GM18519 (cell line): ENCODE results near the gene BSG.

Experiments
- ATAC-seq: cut with Tn5 transposase; IDR thresholded peaks from one replicate; pipeline ENCODE4 v1.9.1; 2021; ENCODE audit warnings: mild to moderate bottlenecking, moderate library complexity; ENCODE audit not compliant: unreplicated experiment, low FRiP score

Gene BSG

DNA sequence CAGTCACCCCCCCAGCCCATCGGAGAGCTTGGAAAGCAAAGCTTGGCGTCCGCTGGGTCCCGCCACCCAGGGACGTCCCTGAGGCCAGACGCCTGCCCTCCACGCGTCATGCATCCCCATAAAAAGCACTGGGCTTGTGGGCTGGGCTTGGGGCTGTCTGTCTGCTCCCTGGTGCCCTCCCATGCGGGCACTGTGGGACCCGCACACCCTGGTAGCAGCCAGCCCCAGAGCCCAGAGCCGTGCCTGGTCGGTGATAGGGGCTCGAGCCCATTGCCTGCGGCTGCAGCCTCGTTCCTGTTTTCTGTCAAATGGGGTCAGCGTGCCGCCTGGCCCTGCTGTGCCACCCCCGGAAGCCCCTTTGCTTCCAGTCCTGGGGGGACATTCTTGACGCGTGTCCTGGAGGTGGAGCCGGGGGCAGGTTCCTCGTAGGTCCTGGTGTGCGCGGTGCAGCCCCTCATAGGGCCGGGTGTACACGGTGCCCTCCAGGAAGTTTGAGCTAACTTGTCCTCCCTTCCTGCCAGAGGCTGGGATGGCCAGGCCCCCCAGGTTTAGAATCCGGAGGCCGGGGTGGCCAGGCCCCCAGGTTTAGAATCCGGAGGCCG is 32.9 kb upstream of the BSG start:
- no peak for ATAC-seq

DNA sequence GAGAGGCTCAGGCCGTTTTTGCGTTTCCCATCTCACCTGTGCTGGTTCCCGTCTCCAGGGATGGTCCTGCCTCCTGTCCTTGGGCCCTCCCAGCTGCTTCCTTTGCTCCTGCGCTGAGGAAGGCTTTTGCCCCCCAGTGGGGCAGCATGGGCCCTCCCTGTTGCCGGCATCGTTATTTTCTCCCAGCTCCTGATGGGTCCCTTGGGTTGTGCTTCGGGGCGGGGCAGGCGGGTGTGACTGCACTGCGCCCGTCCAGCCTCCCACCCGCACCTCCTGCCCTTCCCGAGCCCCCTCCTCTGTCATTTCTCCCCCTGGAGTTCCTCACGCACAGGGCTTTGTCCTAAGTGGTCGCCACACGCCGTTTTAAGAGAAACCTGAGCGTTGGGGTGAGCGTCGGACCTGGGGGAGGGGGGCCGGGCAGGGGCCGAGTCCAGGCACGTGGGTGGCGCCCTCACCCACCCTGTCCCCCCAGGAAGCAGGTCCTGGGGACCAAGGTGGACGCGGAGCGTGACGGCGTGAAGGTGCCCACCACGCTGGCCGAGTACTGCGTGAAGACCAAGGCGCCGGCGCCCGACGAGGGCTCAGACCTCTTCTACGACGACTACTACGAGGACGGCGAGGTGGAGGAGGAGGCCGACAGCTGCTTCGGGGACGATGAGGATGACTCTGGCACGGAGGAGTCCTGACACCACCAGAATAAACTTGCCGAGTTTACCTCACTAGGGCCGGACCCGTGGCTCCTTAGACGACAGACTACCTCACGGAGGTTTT is 31.3 kb upstream of the BSG start:
- no peak for ATAC-seq

DNA sequence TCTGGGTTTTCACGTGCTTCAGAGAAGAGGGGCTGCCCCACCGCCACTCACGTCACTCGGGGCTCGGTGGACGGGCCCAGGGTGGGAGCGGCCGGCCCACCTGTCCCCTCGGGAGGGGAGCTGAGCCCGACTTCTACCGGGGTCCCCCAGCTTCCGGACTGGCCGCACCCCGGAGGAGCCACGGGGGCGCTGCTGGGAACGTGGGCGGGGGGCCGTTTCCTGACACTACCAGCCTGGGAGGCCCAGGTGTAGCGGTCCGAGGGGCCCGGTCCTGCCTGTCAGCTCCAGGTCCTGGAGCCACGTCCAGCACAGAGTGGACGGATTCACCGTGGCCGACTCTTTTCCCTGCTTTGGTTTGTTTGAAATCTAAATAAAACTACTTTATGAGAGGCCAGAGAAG is 30.7 kb upstream of the BSG start:
- no peak for ATAC-seq

DNA sequence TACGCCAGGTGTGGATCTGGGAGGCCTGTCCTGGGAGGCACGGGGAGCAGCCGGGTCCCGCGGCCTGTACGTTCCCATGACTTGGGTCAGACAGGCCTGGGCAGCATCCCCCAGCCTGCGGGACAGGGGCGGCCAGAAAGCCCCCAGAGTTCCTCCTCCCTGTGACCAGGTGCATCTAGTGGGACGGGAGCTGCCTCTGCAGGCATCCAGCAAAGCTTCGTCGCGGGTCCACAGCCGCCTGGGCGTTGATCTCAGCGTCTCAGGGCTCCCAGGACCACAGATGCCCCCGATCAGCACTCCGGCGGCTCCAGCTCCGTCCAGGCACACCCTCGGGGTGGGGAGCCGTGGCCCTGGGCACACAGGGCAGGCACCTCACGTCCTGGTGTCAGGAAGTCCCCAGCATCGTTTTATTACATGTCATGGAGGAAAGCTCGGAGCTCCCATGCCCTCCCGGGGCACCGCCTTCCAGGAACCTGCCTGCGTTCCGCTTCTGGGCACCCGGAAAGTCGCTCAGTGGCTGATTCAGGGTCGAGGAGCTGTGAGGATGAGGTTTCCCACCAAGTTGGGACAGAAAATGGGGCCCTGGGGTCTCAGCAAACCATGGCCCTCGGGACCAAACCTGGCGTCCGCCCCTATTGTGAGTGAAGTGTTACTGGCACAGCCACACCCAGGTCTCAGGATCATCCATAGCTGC is 30.1 kb upstream of the BSG start:
- no peak for ATAC-seq

DNA sequence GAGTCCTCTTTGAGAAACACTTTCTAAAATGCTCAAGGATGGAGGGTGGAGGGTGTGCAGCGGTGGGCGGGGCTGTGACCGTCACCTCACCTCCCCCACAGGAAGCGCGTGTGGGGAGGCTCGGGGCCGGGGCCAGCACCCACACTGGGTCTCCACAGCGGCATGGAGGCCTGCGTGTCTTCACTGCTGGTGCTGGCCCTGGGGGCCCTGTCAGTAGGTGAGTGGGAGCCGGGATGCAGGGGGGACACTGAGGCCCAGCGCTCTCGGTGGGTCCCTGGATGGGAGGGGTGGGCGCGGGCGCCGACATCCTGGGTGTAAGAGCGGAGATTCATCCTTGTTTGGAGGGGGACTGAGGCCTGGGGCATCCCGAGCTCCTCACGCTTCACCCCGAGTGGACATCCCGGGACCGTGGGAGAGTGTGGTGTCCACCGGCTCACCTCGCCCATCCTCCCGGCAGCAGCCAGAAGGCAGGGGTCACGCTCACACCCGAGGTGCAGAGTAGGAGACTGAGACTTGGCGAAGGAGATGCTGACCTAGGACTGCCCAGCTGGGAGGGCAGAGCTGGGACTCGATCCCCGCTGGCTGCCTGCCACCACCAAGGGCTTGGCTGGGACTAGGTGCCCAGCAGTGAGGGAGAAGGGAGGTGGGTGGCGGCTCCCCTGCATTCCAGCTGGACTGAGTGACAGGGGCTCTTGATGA is 28.3 kb upstream of the BSG start, which contains the start of gene GZMM:
Gene GZMM, plus strand, starts transcription at position 144 of the 699 bp plus-strand sequence. Its CDS starts 19 bp downstream, at position 163.
- no peak for ATAC-seq

DNA sequence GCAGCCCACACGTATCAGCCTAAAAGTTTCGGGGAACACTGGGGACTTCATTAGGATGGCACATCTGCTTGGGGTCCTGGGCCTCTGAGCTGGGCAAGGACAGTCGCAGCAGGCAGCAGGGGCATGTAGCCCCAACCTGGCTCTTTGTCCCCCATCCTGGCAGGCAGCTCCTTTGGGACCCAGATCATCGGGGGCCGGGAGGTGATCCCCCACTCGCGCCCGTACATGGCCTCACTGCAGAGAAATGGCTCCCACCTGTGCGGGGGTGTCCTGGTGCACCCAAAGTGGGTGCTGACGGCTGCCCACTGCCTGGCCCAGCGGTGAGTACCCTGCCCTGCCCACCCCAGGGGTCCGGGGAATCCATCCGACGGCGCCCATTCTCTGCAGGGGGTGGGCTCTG is 25.3 kb upstream of the BSG start:
- no peak for ATAC-seq

DNA sequence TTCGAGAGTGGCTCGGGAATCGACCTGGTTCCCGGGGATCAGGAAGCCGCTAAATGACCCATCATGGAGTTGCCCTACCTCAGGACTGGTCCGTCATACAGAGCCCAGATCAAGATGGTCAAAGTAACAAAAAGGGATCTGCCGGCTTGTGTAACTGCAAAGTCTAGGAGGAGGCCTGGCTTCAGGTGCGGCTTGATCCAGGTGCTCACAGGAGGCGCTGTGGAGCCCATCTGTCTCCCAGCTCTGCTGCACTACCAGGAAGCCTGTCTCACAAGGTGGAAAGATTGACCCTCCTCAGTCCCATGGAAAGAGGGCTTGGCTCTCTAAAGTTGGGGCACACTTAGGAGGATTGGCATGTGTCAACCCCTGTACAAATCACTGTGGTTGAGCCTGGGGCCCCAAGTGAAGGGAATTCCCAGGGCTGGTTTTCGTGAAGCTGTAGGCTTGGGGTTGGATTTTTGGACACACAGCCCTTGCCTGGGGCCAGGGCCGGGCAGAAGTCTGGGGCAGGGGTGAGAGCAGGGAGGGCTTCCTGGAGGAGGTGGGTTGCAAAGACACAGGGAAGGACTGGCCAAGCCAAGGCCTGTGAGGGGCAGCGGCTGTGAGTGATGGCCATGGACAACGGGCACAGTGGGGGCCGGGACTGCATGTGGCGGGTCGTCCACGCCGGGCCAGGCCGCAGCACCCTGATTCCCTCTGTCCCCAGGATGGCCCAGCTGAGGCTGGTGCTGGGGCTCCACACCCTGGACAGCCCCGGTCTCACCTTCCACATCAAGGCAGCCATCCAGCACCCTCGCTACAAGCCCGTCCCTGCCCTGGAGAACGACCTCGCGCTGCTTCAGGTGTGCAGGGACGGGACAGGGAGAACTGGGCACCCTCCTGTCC is 24.3 kb upstream of the BSG start:
- no peak for ATAC-seq

DNA sequence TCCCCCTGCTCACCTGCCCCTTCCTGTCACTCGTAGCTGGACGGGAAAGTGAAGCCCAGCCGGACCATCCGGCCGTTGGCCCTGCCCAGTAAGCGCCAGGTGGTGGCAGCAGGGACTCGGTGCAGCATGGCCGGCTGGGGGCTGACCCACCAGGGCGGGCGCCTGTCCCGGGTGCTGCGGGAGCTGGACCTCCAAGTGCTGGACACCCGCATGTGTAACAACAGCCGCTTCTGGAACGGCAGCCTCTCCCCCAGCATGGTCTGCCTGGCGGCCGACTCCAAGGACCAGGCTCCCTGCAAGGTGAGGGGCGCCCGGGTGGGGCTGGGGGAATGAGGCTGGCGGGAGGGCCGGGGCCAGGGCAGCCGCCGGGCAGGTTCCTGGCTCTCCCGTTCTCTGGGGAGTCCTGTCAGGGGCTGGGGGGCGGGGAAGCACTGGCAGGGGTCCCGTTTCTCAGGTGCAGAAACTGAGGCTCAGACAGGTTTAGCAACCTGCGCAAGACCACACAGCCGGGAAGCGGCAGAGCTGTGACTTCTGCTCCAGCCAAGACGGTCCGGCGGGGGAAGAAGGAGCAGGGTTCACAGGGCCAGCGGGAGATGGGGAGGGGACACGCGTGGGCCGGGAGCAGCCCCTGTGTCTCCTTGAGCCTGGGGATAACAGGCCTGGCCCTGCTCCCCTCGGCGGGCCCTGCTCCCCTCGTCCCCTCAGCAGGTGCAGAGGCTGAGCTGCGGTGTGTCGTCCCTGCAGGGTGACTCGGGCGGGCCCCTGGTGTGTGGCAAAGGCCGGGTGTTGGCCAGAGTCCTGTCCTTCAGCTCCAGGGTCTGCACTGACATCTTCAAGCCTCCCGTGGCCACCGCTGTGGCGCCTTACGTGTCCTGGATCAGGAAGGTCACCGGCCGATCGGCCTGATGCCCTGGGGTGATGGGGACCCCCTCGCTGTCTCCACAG is 23.2 kb upstream of the BSG start:
- ATAC-seq: no peak

DNA sequence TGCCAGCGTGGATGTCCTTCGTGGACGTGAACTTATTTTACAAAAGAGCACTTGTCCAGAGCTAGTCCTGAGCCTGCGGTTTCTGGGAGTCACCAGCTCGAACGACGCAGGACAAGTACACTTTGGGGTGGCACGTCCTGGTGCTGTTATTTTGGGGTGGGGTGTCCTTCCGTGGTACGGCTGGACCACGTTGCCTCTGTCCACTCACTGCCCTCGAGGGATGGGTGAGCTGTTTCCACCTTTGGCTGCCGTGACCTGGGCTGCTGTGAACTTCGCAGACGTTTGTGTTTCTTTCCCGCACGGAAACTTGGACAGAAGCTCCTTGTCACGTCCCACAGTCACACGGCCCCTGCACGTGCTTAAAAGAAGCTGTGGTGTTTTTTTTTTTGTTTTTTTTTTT is 17.6 kb upstream of the BSG start:
- no peak for ATAC-seq

DNA sequence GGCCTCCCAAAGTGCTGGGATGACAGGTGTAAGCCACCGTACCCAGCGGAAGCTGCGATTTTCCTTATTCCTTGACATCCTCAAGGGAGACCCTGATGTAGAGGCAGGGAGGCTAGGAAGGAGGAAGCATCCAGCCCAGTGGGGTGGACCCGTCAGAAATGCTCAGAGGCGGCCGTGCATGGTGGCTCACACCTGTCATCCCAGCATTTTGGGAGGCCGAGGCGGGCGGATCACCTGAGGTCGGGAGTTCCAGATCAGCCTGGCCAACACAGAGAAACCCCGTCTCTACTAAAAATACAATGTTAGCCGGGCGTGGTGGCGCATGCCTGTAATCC is 17.0 kb upstream of the BSG start:
- ATAC-seq: no peak

DNA sequence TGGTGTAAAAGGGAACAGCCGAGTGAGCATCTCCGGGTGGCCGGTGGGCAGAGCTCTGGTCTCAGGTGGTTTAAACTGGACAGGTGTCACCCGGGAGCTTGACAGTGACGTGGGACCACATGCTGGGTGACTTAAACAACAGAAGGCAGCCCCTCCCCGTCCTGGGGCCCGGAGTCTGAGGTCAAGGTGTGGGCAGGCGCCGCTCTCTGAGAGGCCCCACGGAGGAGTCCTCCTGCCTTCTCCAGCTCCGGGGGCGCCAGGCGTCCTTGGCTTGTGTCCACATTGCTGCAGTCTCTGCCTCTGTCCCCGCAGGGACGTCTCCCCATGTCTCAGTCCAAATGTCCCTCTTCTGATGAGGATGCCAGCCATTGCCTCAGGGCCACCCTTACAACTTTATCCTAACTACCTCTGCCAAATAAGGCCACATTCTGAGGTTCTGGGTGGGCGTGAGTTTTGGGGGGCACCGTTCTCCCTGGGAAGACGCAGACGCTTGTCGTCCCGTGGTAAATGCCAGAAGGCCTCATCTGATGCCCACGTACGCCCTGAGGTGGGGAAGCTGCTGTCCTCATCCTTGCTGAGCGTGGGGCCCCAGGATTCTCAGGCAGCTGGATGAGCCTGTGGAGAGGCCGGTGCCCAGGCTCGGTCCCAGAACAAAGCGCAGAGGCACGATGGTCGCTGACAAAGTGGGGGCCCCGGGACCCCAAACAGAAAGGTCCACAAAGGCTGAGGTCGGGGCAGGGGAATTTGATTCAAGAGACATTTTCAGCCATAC is 15.6 kb upstream of the BSG start:
- ATAC-seq: no peak

DNA sequence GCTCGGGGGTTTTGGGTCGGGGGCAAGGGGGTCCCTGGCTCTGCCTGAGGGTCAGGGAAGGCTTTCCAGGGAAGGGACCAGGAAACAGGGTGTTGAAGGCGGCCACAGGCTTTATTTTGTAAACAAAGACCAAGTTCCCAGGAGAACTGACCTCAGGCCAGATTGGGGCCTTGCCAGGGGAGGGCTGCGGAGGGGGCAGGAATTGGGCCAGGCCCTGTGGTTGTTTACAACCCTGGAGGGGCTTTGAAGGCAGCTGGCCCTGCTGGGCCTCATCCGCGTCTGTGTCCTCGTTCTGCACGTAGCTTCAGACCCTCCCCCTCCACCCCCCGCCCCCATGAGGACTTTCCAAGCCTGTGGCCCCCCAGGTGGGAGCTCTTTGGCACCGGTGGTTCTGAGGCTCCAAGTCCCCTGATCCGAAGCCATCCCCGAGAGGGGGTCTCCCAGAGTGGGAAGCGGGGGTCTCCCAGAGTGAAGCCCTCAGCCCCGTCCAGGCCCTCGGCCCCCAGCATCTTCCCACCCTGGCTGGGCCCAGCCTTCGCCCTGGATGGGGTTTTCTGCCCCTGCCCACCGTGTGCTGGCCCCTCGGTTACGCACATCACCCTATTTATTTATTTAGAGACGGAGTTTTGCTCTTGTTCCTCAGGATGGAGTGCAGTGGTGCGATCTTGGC is 13.5 kb upstream of the BSG start:
- no peak for ATAC-seq

DNA sequence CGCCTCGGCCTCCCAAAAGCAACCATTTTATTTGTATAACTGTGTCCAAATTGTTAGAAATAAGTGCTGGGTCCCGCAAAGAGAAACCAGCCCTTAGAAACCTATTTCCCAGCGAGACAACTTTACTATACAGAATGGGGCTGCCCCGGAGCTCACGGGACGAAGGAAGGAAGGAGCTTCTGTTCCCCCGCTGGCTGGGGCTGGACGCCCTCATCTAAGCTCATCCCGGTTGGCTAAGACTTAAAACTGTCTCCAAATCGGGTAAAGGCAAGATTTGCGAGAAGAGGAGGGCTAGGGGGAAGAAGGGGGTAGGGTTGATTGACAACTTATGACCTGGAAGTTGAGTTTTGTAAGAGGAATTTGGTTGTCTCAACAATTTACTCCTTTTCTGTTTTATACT is 12.3 kb upstream of the BSG start:
- no peak for ATAC-seq

DNA sequence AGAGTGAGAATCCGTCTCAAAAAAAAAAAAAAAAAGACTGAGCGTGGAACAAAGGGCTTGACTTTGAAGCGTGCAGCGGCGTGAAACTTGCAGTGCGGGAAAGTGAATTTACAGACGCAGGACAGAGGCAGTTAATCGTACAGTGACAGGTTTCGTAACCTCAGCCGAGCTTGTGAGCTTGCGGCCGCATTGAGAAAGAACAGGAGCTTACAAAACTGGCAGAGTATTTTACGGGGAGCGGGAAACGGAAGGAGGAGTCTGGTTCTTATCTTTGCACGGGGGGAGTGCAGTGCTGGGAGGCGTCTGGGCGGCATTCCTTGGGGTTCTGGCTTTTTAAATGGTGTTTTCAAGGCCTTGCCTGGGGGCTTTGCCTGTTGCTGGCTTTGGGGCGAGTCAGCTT is 6.0 kb upstream of the BSG start:
- no peak for ATAC-seq

DNA sequence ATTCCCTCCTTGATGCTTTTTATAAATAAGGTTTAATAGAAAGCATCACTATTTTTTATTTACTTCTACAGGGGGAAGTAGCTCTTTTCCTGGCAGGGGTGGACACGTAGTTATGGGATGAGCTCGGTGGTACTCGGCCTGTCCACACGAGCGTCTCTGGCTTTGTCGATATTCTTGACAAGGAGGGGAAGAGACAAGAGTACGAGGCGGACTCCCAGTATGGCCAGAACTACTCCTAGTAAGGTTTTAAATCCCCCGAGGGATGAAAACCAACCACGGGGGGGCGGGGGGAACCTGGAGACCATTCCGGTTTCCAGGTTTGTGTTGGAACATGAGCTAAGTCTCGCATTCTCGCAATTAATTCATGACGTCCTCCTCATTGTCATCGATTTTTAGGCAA is 5.6 kb upstream of the BSG start:
- no peak for ATAC-seq

DNA sequence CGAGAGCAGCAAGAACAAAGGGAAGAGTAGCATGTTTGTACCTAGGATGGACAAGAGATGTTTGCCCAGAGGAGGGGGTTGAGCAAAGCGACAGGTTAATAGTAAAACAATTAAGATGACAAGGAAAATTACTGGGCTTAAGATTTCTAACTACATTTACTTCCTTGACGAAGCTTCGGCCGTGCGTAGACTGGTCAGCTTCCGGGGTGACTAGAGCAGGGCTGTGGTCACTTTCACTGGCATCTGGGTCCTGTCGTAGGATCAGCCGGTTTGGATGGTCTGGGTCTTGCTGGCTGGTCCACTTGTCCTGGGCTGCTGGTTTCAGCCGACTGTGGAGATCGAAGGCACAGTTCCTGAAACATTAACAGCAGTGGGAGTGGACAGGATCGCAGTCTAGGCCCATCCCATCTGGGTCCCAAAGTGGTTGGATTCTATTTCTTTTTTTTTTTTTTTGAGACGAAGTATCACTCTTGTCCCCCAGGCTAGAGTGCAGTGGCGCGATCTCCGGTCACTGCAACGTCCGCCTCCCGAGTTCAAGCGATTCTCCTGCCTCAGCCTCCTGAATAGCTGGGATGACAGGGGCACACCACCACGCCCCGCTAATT is 5.0 kb upstream of the BSG start:
- ATAC-seq: no peak

DNA sequence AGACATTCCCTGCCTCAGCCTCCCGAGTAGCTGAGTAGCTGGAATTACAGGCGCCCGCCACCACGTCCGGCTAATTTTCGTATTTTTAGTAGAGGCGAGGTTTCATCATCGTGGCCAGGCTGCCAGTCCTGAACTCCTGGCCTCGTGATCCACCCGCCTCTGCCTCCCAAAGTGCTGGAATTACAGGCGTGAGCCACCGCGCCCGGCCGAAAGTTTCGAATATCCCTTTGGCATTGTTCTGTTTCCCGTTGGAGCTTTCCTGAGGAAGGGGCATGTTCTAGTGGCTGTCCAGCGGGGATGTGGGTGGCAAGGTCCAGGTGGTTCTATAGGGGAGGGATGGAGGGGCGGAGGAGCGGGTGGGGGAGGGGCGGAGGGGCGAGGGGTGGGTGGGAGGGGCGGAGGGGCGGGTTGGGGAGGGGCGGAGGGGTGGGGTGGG is 2.1 kb upstream of the BSG start:
- no peak for ATAC-seq
